ENCODE results near the gene SMO. TPM values are rescaled to one million over a fixed set of nuclear protein-coding genes. Genes with fewer than 3 reads are reported as not detected.
A peak's percentile ranks its signal among the peaks of the same experiment; 100 is the strongest.

Gene SMO
- polyA plus RNA-seq, 3 donors = 0.07 TPM; not detected in 2

GRCh38 chr7:129146237-129146979 lies 42.0 kb upstream of the SMO start:
- Histone ChIP-seq H3K36me3 (replicated peaks in 1 of 2; ENCODE audit: control insufficient read depth in 1 of 2, insufficient read depth in 2 of 2, low read length in 2 of 2) (no peaks in the 10 kb centered on the region), H3K4me3 (replicated peaks in 1 of 3; ENCODE audit: low read depth in 2 of 3, low read length in 3 of 3) (no peak overlapping the region), H3K9ac (ENCODE audit: insufficient read depth, low read length, poor library complexity, severe bottlenecking) (no peak overlapping the region), H2AFZ (ENCODE audit: insufficient read depth, low read depth, low read length, poor library complexity, severe bottlenecking) (no peak overlapping the region), H4K20me1 (ENCODE audit: insufficient read depth, low read length) (no peaks in the 10 kb centered on the region), H3K4me2 (replicated peaks; ENCODE audit: extremely low read depth, low read length, poor library complexity, severe bottlenecking) (no peak overlapping the region), H3K79me2 (ENCODE audit: insufficient read depth, low read length) (no peaks in the 10 kb centered on the region), H3K27me3 (ENCODE audit: control insufficient read depth in 2 of 2, insufficient read depth in 2 of 2, low read length in 2 of 2) (peaks cover 9 to 12% of the 10 kb centered on the region in 2 donors), H3K4me1 (ENCODE audit: control insufficient read depth in 1 of 2, insufficient read depth in 2 of 2, low read length in 2 of 2) (peaks cover 59 to 62% of the 10 kb centered on the region in 2 donors), H3K9me3 (replicated peaks in 1 of 2; ENCODE audit: control insufficient read depth in 1 of 2, insufficient read depth in 1 of 2, low read length in 2 of 2) (no peaks in the 10 kb centered on the region), H3K27ac (ENCODE audit: low read depth in 1 of 2, low read length in 2 of 2) (no peak overlapping the region)
- TF ChIP-seq CTCF (IDR thresholded peaks at IDR 0.05) = no peak
- Mint-ChIP-seq H3K27me3 (ENCODE audit: low read depth in 3 of 3) (peaks cover 17 to 30% (median 18%) of the 10 kb centered on the region in 3 donors), H3K4me1 (peaks cover 64% of the 10 kb centered on the region), H3K4me3 (no peak overlapping the region), H3K27ac (peak overlapping the region in 2 of 7 donors; percentile 6 to 61), H3K36me3 (no peaks in the 10 kb centered on the region), H3K9me3 (peaks cover 0 to 2% (median 0%) of the 10 kb centered on the region in 7 donors)
- intact Hi-C loops (cut with micrococcal nuclease) = no loop called here
- peak in 1 of 3 donors; percentile 27 for DNase-seq
- WGBS (ENCODE audit: insufficient coverage) = 67% methylated on average over 7 of the region's 8 CpGs

GRCh38 chr7:129147731-129148130 lies 40.7 kb upstream of the SMO start:
- Mint-ChIP-seq H3K36me3 (no peaks in the 10 kb centered on the region), H3K4me1 (peaks cover 64% of the 10 kb centered on the region), H3K9me3 (peaks cover 0 to 2% (median 0%) of the 10 kb centered on the region in 7 donors), H3K4me3 (peak overlapping the region; percentile 27 to 51), H3K27me3 (ENCODE audit: low read depth in 3 of 3) (peaks cover 17 to 26% (median 19%) of the 10 kb centered on the region in 3 donors), H3K27ac (peak overlapping the region in 4 of 7 donors; percentile 7 to 48 (median 28))
- Histone ChIP-seq H3K27me3 (ENCODE audit: control insufficient read depth in 2 of 2, insufficient read depth in 2 of 2, low read length in 2 of 2) (peaks cover 9 to 12% of the 10 kb centered on the region in 2 donors), H3K9me3 (replicated peaks in 1 of 2; ENCODE audit: control insufficient read depth in 1 of 2, insufficient read depth in 1 of 2, low read length in 2 of 2) (no peaks in the 10 kb centered on the region), H4K20me1 (ENCODE audit: insufficient read depth, low read length) (no peaks in the 10 kb centered on the region), H3K4me1 (ENCODE audit: control insufficient read depth in 1 of 2, insufficient read depth in 2 of 2, low read length in 2 of 2) (peaks cover 59 to 62% of the 10 kb centered on the region in 2 donors), H3K27ac (ENCODE audit: low read depth in 1 of 2, low read length in 2 of 2) (no peak overlapping the region), H3K4me2 (replicated peaks; ENCODE audit: extremely low read depth, low read length, poor library complexity, severe bottlenecking) (no peak overlapping the region), H3K79me2 (ENCODE audit: insufficient read depth, low read length) (no peaks in the 10 kb centered on the region), H3K36me3 (replicated peaks in 1 of 2; ENCODE audit: control insufficient read depth in 1 of 2, insufficient read depth in 2 of 2, low read length in 2 of 2) (no peaks in the 10 kb centered on the region), H3K9ac (ENCODE audit: insufficient read depth, low read length, poor library complexity, severe bottlenecking) (no peak overlapping the region), H2AFZ (ENCODE audit: insufficient read depth, low read depth, low read length, poor library complexity, severe bottlenecking) (no peak overlapping the region), H3K4me3 (replicated peaks in 1 of 3; ENCODE audit: low read depth in 2 of 3, low read length in 3 of 3) (no peak overlapping the region)
- intact Hi-C loops (cut with micrococcal nuclease) = no loop called here
- DNase-seq = peak in 2 of 3 donors; percentile 32 to 64
- 48% methylated on average over 3 of the region's 3 CpGs for WGBS (ENCODE audit: insufficient coverage)
- no peak for TF ChIP-seq CTCF (IDR thresholded peaks at IDR 0.05)
